GM21447 (cell line): ENCODE measurements around the gene ANTKMT.

Experiments
- ATAC-seq: cut with Tn5 transposase; IDR thresholded peaks from one replicate; pipeline ENCODE4 v1.9.1; 2021; ENCODE audit not compliant: unreplicated experiment

Gene ANTKMT

DNA sequence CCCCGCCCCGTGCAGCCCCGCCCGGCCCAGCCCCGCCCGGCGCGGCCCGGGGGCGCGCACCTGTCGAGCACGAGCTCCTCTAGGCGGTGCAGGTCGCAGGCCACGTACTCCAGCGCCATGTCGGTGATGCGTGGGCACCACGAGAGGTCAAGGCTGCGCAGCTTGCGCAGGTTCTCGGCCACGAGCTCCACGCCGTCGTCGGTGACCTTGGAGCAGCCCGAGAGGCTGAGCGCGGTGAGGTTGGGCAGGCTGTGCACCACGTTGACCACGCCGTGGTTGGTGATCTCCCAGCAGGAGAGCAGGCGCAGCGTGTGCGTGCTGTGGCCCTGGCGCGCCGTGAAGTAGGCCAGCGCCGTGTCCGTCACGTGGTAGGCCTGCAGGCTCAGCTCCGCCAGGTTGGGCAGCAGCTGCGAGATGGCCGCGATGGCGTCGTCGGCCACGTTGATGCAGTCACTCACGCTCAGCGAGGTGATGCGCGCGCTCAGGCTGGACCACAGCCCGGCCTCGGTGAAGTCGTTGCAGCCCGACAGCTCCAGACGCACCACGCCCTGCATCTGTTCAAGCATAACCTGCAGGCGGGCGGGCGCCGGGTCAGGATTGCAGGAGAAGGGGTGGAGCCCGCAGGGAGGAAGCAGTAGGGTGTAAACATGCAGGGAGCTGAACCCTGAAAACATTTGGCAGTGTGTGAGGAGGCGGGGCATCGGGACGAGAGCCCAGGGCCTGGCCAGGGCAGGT lies 25.4 kb upstream of the ANTKMT start:
- ATAC-seq = no peak

DNA sequence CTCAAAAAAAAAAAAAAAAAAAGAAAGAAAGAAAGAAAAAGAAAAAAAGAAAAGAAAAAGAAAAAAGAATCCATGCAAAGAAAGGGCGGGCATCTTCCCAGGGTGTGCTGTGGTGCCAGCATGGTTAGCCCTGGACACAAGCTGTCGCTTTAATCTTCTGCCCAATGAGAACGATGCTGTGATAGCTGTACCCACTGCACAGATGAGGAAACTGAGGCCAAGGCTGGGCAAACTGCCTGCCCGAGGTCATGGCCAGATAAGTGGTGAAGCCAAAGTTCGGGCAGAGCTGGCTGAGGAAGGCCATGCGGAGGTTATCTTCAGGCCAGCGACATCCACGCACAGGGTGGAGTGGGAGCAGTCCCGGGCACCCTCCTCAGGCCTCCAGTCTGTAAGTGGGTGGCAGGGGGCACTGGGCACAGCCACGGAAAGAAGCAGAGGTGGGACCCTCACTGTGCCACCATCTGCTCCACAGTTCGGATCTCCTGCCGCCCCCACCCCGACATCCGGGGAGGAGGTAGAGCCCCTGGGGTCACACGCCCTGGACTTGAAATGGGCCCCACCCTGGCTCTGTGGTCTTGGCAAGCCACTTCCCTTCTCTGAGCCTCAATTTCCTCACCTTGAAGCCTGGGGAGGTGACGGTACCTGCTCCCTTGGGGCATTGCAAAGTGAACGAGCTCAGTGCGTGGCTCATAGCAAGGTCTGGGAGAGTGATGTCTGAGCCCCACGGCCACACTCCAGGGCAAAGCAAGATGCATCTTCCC lies 21.9 kb upstream of the ANTKMT start:
- ATAC-seq = no peak

DNA sequence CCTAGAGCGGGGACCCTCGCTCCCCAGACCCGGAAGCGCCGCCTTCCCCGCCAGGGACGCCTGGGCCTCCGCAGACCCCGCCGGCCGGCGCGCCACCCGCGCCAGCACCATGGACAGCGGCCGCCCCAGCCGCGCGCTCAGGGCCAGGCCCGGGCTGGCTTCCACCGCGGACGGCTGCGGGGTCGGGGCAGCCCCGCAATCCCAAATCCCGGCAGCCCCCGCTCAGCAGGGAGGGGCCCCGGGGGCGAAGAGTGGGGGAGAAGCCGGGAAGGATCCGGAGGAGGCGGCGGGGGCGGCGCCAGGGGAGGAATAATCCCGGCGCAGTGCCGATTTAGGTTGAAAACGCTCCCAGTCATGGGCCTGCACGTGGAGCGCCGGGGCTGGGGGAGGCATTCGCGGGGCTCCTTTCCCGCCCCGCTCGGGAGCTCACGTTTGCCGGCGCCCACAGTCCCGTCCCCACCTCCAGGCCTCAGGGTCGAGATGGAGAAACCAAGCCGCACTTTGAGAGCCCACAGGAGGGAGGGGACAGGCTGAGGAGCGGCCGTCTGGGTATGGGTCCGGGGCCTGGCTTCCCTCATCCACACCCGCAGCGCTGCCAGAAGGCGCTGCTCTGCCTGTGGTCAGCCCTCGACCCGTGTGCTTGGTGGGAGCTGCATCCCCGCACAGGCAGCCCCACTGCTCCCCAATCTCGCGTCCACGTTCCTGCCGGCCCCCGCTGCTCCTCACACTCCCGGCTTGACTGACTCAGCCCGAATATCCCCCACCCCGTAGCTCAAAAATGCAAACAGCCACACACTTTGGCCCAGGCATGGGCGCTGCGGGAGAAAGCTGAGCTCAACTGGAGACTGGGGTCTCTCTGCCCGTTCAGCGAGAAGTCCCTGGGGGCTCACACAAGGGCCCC lies 20.0 kb upstream of the ANTKMT start:
- ATAC-seq = no peak

DNA sequence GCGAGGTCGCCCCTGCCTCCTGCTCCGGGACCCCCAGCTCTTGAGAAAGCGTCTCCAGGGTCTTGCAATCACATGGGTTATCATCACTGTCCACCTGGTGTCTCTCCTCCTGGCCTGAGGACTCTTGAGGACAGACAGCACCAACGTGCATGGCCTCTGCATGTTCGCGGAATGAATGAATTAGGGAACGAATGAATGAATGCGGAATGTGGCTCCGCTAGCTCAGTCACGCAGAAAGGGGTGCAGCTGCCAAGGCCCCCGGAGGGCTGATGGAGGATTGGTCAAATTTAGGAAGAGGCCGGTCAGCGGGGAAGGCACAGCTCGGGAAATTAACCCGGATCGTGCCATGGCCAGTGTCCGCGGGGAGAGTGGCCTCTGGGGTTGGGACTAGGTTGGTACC lies 18.6 kb upstream of the ANTKMT start:
- ATAC-seq = no peak

DNA sequence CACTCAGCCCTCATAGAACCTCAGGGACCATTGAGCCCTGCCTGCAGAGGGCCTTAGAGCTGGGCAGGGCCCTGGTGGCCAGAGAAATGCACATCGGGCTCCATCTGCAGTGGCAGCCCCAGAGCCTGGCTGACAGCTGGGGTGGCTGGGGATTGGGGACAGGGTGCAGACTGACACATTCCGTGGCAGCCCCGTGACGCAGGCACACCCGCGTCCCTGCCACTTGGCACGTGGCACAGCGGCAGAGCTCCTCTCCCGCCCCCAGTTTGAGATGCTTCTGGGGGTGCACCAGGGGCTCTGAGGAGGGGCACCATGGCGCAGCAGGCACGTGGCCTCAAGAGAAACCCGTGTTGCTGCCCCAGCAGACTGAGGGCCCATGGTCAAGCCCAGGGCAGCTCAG lies 17.5 kb upstream of the ANTKMT start:
- no peak for ATAC-seq

DNA sequence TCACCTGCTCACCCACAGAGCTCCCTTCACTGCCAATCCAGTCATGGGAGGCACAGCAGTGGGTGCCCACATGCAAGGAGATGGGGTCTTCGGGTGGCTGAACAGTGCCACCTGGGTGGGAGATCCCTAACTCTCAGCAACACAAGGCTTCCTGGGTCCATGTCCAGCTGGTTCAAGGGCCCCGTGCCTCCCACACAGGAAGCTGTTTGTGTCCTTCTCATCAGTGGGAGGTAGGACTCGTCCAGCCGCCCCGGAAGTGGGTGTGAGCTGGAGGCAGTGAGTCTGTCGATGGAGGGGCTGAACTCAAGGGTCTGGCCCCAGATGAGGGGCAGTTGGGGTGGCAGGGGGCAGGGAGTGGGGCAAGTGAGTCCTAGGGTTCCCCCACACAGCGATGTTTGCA lies 16.9 kb upstream of the ANTKMT start:
- ATAC-seq = no peak

DNA sequence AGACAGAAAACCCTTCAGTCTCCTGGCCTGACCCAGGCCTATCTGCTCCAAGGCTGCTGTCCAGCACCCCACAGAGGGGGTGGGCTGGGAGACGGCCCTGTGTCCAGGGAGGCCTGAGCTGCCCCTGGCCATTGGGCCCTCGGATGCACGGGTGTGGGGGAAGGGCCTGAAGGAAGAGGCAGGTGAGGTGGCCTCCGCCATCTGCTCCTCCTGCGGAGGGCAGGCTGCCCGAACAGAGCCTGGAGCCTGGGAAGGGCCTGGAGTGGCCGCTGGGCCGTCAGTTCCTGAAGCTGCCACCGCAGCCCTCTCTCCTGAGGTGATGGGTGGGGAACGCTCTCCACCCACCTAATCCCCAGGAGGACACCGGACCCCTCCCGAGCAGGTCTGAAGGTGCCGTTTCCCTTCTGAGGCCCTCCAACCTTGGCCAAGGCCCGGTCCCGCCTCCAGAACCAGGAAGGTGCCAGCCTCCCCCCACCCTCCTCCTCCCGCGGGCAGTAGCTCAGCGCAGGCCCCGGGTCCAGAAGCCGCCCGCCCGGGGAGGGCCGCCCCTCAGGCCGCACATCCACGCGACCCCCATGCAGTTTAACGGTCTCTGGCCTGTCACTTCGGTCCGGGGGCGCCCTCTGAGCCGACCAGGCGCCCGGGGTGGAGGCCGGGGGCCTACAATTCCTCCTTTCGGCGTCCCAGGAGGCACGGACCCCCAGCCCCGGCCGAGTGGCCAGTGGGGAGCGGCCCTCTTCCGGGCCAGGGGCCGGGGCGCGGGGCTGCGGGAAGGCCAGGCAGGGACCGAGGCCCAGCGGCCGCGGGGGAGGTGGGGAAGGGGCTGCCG lies 16.2 kb upstream of the ANTKMT start:
- ATAC-seq = no peak

DNA sequence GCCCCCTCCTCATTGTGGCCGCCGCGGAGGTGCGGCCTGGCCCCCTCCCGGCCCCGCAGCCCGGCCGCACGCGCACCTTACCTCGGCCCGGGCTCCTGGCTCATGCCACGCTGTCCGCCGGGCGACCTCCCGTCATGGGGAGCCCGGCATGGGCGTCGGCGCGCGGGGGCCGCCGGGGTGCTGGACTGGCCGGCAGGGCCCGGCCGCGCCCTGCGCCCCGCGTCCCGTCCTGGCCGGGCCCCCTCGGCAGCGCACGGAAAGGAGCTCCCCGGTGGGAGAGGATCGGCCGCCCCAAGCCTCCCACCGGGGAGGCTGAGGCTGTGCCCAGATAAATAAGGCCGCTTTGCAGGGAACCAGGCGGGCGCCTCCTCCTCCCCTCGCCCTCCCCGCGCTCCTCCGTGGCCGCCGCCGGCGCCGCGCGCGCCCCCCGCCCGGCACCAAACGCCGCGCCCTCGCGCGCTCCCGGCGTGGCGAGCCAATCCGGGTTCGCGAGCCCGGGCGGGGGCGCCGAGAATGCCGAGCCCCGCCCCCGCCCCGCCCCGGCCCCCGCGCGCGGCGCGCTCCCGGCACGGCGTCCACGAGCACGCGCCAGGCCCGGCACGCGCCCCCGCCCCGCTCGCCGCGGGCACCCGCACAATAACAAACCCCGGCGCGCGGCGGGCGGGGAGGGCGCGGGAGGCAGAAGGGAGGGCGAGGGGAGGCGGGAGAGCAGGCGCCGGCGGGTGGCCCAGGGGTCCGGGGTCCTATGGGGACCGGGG lies 15.3 kb upstream of the ANTKMT start, which contains the start of gene FBXL16:
FBXL16 (minus strand) TSS at position 371 of the 758 bp plus-strand sequence. CDS start 8,396 bp downstream, outside the sequence.
- ATAC-seq = no peak

DNA sequence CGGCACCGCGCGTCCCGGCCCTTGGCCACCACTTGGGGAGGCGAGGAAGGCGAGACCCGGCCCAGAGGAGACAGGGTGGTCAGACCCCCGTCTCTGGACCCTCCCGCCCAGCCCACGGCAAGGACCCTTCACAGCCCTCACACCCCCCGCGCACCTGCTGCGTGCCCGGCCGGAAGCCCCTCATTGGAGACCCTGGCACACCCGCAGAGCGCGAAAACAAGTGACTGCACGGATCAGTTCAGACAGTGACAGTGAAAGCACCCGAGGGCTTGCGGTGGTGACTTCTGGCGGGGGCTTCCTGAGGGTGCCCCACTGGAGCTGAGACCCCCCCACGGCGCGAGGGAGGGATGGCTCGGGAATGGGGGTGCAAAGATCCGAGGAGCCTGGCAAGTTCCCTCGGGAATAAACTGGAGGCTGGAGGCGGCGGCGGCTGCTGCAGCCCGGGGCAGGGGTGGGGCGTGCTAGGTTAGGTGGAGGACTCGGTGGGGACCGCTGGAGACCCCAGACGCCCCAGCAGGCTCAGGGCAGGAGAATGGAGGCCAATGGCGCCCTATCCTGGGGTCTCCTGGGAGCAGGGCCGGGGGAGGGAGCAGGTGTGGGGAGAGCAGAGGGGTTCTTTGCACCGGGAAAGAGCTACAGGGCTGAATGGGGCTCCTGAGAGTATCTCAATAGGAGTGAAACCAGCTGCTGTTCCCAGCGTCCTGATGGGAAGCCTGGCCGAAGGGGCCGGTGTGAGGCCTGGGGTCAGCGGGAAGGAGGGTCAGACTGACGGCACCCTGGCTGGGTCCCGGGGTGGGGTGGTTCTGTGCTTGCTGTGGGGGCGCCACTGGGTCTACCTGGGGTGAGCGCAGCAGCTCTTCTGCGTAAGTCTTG lies 14.5 kb upstream of the ANTKMT start:
- no peak for ATAC-seq

DNA sequence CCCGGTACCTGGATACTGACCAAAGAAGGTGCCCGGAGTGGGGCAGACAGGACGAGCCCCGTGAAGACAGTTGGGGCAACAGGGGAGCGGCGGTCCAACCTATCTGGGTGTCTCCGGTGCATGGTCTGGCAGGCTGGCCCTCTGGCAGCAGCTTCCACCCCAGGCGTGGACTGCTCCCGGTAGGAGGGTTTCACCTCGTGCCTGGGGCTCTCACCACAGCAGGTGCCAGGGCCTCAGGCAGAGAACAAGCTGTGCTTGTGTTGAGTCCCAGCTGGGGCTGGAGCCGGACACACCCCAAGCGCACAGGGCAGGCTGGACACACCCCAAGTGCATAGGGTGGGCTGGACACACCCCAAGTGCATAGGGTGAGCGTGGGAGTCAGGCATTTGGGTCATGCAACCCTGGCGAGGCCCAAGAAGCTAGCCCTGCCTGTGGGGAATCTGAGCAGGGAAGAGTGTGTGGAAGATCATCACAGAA lies 13.8 kb upstream of the ANTKMT start:
- ATAC-seq = no peak

DNA sequence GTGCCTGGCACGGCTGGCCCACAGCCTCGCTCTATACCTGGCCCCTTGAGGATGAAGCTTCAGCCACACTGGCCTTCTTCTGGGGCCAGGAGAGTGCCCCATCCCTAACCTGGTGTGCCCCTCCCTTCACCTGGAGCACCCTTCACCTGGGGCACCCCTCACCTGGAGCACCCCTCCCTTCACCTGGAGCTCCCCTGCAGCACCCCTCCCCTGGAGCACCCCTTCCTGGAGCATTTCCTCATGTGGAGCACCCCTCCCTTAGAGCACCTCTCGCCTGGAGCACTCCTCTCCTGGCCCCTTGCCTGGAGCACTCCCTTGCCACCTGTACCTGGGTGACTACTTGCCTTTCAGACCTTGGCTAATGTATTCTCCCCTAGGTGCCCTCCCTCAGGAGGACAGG lies 12.9 kb upstream of the ANTKMT start:
- no peak for ATAC-seq

DNA sequence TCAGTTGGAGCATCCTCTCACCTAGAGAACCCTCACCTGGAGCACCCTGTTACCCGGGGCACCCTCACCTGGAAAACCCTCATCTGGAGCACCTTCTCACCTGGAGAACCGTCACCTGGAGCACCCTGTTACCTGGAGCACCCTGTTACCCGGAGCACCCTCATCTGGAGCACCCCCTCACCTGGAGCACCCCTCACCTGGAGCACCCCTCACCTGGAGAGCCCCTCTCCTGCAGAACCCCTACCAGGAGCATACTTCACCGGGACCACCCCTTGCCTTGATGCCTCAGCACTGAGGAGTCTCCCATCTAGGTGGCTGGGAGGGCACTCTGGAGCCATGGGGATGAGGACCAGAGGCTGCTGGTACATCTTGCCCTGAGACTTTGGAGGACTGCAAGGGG lies 12.0 kb upstream of the ANTKMT start:
- ATAC-seq = no peak

DNA sequence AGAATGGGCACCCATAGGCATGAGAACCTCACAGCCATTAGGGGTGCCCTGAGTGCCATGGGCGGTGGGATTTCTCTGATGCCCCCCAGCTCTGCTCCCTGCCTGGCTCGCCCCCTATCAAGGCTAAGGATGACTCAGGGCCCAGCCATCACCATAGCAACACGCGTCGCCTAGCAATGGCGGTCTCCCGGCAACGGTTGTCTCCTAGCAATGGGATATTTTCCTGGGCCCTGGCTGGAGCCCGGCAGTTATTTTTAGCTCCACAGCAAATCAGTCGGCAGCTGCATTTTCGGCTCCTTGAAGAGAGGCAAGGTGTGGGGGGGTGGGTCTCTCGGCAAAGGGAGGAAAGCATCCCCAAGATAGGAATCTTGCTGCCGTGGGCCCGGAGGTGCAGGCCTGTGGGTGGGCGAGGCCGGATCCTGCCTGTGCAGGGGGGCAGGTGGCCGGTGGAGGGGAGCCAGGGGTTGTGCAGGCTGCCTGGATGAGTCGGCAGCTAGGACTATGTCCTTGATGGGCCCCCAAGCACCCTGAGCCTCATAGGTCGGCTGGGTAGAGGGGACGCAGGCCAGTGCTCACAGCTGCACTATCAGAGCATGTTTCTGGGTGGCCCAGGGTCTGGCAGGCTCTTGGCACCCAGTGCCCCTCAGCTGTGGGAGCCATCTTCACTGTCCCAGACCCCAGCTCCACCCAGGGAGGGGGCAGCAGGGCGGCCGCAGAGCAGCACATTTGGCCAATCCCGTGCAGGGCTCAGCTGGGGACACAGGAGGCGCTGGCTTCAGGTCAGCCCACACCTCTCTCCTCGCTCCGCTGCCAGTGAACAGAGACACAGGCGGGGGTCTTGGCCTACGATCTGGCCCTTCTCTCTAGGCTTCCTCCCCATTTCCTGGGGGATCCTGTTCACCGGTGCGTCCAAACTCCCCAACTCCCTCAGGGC lies 11.1 kb upstream of the ANTKMT start:
- no peak for ATAC-seq

DNA sequence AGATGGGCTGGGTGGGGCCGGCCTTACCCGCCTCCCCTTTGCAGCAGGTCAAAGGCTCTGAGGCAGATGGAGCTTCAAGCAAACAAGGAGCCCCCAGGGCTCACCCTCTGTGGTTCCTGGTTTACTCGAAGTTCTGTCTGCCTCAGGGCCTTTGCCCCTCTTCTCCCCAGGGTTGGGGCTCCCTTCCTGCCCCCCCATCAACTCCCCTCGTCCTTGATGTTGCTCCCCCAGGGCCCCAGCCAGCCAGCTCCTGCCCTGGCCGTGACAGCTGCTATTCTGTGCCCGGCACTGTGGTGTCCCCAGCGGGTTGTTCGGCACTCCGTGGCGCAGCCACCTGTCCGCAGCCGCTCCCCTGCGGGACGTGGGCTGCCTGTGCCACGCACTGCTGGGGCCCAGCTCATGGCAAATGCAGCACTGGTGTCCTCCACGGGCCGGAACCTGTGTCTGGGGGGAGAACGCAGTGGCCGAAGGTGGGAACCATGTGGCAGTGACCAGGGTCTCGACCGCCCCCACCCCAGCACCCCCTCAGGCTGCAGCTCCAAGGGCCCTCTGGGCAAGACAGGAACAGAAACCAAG lies 10.4 kb upstream of the ANTKMT start:
- ATAC-seq = no peak

DNA sequence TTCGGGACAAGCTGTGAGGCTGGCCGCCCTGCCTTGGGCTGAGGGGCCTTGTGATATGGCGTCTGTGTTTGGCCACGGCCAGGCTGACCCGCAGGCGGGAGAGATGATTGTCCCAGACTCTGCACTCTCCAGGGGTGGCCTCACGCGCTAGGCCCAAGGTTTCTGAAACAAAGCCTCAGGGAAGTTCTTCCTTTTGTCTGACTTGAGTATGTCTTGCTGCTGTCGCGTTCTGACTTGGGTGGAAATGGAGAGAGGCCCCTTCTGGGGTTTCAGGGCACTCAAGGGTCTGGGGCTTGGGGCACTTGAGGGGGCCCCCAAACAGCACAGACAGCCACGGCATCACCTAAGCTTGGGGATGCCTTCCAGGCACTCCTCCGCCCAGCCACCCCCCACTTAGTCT lies 9.9 kb upstream of the ANTKMT start:
- ATAC-seq = no peak

DNA sequence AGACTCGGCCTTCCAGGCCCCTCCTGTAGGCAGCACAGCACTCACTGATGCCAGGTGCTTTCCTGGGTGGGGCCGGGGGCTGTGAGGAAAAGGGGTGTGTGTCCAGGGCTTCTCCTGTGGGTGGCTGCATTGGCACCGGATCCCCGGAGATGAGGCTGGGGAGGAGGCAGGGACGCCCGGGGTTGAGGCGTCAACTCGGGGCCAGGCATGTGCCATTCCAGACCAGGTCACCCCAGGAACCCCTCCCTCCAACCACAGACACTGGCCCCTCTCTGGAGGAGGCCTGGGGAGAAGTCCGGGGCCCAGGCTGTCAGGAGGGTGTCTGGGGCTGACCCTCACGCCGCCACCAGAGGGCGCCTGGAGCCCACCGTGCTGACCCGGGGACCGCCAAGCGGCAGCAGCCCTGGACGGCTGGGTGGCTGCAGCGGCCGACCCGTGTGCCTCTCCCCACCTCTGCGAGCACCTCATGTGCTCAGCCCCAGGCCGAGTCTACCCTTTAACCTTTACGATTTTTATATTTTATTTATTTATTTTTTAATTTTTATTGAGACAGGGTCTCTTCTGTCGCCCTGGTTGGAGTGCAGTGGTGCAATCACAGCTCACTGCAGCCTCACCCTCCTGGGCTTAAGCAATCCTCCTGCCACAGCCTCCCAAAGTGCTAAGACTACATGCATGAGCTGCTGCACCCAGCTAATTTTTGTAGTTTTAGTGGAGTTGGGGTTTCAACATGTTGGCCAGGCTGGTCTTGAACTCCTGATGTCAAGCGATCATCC lies 9.2 kb upstream of the ANTKMT start:
- no peak for ATAC-seq
